ENCODE data around the gene ZNF394.

GRCh38 chr7:99525713-99526440 lies 25.8 kb upstream of the ZNF394 start:
- peak; percentile 19 to 46 for TF ChIP-seq CTCF (conservative IDR thresholded peaks at IDR 0.05 in 1 of 2, IDR thresholded peaks at IDR 0.05 in 1 of 2; ENCODE audit: extremely low read depth in 1 of 2, insufficient read depth in 1 of 2, low read depth in 1 of 2, low read length in 2 of 2)
- no peak for TF ChIP-seq EZH2 (IDR thresholded peaks at IDR 0.05; ENCODE audit: borderline replicate concordance, low read length)
